Pulmonary artery endothelial cell (primary cell): ENCODE results near the gene WNT7B. TPM values are rescaled to one million over a fixed set of nuclear protein-coding genes. Genes with fewer than 3 reads are reported as not detected.

Experiments used
- DNase-seq: peaks from one replicate; pipeline ENCODE4 v3.0.0-alpha.2; 2011; ENCODE audit warnings: low read depth, low spot score
- total RNA-seq: library from RNA; depleted of rRNA; stranded (reverse); fragments of >200 nt; gene quantifications from 2 replicates; pipeline ENCODE4 v1.2.3, GENCODE V29; 2014

WNT7B gene
- total RNA-seq, 1 donor from 2014 or later, result not detected

DNA sequence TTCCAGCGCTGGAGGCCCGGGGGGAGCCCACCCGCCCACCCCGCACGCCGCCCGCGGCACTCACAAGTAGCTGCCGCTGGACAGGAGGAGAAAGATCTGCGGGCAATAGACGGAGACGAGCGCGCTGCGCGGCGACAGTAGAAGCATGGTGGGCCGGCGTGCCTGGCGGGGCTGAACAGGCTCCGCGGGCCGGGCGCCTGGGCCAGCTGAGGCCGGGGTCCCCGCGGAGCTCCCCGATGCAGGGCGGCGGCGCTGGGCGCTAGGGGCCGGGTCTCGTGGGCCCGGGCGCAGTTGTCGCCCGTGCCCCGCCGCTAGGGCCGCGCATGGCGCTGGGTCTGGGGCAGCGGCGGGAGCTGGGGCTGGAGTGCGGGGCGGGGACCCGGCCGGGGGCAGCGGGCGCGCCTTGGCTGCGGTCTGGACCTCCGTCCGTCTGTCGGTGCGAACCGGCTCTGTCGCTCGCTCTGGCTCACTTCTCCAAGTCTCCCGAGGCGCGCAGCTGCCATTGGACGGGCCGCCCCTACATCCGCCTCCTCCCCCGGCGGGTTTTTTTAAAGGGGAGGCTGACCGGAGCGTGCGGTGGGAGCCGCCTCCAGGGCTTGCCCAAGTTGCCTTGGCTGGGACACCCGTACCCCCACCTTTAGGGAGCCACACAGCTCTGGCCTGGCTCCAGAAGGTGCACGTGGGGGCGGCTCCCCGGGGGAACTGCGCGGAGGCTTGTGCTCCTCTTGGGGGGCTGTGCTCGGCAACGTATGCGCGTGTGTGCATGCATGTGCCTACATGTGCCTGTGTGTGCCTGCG, 4.7 kb downstream of the WNT7B start:
- DNase-seq, result no peak

DNA sequence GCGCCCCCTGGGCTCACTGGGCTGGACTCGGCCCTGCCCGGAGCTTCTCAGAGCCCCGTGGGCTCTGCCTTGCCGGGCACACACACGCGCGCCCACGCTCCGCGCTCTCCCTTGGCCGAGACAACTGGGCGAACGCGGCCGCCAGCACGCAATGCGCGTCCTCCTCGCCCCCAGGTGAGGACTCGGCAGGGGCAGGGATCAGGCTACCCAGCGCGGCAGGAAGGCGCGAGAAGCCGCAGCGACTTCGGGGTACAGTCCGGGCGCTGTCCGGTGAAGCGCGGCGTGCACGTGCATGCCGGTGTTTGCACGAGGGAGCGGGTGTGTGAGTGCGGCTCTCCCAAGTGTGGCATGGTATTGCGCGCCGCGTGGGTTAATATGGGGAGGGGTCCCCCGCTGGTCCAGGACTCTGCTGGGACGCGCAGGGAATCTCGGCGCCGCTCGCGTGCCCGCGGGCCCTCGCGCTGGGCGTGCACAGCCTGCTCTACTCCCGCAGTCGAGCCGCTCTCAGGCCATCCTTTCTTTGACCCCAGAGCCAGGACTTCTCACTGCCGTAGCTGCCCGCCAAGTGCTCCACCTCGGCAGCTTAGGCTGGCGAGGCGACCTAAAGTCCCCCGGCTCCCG, 5.4 kb downstream of the WNT7B start:
- DNase-seq, result no peak

- DNase-seq, result no peak
These were observed 6.1 kb downstream of the WNT7B start for GRCh38 chr22:45970705-45971407.

DNA sequence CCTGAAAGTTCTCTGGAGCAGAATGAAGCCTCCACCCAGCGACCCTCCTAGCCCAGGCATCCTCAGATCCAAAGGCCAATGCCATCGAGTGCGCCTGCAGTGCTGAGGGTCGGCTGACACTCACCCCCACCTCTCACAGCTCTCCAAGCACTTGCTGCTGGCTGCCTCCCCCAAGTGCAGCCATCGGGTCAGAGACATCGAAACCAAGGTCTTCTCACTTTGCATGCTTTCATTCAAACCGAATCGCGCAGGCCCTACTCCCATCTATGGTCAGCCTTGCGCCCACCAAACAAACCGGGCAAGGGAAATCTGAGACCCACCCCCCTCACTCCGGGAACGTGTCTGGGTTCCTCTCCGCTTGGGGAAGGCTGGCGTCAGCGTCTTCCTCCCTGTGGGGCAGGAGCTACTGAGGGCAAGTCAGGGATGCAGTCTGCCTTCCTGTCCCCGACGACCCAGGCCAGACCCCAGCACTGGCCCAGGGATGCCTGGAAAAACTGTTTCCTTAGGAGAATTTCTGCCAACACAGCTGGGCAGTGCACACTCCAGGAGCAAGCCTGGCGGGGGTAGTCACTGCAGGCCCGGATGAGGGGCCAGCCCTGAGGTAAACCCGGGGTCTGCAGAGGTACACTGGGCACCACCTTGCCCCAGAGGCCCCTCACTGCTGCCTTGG, 7.0 kb downstream of the WNT7B start:
- DNase-seq, result no peak

DNA sequence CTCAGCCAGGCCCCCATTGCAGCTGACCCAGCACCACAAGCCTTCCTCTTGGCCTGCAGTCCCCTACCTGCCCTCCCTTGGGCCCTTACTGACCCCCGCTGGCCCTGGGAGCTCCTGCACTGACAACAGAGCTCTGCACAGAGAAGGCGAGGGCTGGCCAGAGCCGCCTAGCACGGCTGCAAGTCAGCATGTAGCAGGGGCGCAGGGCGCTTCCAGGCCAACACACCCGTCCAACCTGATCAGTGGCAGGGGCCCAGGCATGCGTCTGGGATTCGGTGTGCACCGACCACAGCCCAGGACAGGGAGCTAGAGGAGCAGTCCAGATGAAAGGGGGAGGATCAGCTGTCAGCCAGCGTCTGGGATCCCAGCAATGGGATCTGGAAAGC, 7.6 kb downstream of the WNT7B start:
- DNase-seq, result no peak

DNA sequence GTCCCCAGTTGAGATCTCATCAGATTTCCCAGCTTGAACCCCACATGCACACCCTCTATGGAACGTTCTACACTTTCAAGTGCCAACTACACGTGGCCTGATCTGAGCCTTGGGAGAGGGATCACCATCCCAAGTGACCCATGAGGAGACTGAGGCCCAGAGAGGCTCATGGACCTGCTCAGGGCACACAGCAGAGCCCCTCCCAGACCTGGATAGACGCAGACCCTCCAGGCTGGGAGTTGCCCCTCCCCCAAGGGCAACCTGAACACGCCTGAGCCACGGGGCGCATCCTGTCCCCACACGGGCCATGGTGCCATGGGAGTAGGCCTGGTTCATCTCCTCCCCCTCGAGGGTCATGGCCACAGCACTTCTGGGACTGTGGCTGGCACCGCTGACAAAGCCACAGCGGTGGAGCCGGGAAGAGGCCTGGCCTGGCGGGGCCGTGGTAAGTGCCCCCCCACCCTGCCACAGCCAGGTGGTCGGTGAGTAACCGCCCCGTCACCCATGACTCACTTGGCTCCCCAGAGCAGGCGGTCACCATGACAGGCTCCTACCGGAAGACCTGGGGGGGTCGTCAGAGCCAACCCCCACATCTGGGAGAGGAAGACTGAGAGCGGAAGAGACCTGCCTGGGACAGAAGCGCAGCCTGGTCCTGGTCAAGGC, 8.1 kb downstream of the WNT7B start:
- no peak for DNase-seq

DNA sequence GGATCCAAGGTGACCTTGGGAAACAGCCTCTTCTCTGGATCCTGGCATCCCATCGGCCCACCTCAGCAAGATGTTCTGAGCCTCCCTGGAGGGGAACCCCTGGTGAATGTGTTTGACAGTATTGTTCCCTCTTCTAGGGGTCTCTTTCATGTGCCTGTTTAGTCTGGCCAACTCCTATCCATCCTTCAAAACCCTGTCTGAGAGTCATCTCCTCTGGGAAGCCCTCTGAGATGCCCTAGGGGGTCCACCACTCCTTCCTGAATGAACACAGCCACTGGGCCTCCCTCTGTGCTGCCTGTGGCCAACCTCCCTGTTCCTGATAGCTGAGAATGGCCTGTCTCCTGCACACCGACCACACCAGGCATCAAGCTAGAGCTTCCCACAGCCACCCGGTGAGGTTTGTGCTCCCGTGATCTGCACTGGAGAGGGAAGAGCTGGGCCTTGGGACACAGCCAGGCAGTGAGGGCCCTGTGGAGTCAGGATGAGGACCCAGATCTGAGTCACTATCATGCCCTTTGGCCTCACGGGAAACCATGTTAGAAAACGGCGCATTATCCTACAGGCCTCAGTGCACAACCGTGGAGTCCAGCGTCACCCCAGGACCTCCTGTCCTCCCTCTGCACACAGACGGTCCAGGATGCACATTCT, 8.8 kb downstream of the WNT7B start:
- DNase-seq, result no peak

- no peak for DNase-seq
These were observed 10.0 kb downstream of the WNT7B start for GRCh38 chr22:45966895-45967365.

- DNase-seq, result no peak
These were observed 10.6 kb downstream of the WNT7B start for GRCh38 chr22:45966320-45966894.

DNA sequence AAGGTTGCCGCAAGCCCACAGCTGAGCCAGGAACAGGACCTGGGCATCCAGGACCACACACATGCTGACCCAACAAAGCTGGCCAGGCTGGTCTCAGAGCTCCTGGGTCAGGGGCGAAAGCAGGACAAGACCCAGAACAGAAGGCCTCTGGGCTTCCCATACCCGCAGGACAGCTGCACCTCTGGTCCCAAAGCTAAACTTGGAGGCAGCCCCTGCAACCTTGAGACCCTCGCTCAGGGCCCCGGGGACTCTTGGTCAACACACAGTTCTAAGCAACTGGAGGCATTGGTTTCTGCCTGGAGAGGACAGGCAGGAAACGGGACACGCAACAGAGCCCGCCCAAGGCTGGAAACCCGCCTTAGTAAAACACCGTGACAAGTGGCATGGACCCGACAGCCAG, 11.4 kb downstream of the WNT7B start:
- no peak for DNase-seq

DNA sequence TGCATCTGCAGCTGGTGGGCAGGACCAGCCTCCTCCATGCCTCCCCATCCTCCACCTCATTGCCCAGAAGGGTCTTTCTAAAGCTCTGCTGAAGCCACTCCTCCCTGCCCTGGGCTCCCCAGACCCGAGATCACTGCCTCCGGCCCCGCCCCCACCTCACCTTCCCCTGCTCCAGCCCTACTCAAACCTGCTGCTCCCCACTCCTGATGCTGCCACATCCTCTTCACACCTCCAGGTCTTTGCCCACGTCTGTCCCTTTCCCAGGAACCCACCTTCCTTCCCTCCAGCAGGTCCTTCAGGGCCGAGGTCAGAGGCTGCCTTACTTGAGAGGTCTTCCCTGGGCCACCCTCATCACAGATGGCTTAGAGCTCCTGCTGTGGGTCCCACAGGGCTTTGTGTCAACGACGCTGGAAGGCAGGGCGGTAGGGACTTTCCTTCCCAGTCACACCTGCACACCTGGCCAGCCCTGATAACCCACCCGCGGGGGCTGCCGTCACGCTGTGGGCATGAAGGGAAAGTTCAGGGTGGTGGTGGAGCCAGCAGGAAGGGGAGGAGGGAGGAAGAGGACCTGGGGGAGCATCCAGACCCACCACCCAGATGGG, 11.9 kb downstream of the WNT7B start:
- no peak for DNase-seq

DNA sequence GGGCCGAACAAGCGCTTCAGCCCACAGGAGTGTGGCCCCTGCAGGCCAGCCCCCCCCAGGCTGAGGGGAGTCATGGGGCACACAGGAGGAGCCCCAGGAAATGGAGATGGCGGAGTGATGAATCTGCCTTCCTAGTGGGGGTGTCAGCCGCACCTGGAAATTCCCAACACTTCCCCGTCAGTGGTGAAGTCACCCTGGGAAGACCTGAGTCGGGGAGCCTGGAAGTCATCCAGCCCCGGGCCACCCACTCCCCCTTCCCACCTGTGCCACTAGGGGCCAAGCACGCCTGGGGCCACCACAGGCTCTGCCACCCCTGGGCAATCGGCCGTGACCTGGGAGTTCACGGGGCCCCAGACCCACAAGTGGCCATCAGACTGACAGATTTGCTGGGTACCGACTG, 12.6 kb downstream of the WNT7B start:
- DNase-seq, result no peak

DNA sequence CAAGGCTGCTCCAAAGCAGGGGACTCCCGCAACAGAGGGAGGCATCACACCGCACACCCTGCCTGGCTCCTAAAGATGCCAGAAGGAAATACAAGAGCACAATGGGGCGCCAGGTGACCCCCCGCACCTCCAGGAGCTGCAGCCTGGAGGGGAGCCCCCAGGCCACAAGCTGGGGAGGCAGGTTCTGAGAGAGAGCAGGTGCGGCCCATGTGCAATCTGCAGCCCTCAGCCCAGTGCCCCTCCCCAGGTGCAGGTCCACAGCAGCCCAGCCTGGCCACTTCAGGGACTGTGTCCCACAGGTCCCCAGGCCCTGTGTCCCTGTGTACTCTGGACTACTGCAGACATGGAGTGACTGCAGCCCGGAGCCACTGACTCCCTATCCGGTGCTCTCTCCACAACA, 13.1 kb downstream of the WNT7B start:
- DNase-seq, result no peak

DNA sequence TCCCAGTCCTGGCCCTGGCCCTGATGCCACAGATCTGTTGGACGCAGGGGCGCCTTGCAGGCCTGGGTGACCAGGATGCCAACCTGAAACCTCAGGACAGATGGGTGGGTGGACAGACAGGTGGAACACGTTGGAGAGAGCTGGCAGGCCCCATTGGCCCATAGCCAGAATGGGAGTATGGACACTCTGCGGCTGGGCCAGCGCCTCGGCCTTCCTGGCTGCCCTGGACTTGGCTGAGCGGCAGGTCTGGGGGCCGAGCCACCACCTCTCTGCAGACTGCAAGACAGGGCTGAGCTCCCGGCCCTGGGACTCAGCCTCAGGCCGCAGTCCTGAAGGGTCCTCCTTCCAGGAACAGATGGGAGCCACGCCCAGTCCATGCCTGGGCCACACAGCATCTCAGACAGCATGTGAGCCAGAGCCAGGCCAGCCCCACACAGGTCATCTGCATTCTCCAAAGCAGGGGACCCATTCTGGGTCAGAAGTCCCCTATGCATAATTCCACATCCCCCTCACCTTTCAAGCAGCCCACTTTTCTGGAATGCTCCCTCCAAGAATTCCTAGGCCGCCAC, 14.1 kb downstream of the WNT7B start:
- no peak for DNase-seq

- DNase-seq, result no peak
These were observed 14.6 kb downstream of the WNT7B start for GRCh38 chr22:45962434-45962718.

DNA sequence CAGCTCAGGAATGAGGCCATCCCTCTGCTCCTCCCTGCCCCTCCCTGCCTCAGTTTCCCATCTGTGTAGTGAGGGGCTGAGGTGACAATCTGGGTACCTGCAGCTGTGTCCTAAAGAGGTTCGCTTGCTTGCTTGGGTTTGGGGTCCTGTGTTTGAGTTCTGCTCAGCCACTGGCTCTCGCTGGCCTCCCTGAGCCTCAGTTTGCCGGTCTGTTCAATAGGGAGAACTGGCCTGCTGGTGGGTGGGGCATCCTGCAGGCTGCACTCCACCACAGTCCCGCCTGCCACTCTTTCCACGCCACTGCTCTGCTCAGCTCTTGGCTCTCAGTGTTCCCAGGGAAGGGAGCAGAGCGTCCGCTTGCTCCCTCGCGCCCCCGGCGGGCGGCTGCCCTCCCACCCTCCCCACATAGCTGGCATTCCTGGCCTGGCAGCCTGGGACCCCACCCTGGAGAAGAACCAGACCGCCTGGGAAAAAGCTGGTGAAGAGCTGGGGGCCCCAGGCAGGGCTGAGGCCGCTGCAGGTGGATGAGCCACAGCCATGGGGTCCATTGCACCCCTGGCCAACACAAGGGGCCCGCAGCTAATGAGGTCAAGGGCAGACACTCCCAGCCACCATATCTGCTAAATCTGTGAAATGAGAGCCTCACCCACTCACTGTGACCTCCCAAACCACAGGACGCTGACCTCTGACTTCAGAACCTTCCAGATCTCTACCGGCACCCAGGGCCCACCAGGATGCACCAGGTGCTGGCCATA, 15.1 kb downstream of the WNT7B start:
- no peak for DNase-seq

- DNase-seq, result no peak
These were observed 16.2 kb downstream of the WNT7B start for GRCh38 chr22:45960477-45961386.
